ENCODE results near the gene SLC32A1.

Gene SLC32A1

GRCh38 chr20:38770970-38771369, 46.7 kb downstream of the SLC32A1 start:
- no peaks in the 10 kb centered on the region for H3K27me3 ChIP-seq (ENCODE audit: low read depth)
- H3K9me3 ChIP-seq: no peaks in the 10 kb centered on the region
- in situ Hi-C loops (cut with MboI; ENCODE audit: low sequenced_read_pairs): no loop called here
- no peak for DNase-seq (ENCODE audit: low spot score in 2 of 2)
- H3K4me1 ChIP-seq: no peaks in the 10 kb centered on the region
- no peak overlapping the region for H3K4me3 ChIP-seq
- peaks cover 33% of the 10 kb centered on the region for H3K36me3 ChIP-seq (replicated peaks)

- in situ Hi-C loops (cut with MboI; ENCODE audit: low sequenced_read_pairs): no loop called here
- H3K4me1 ChIP-seq: no peaks in the 10 kb centered on the region
Observed at GRCh38 chr20:38771621-38772020, 47.3 kb downstream of the SLC32A1 start.

GRCh38 chr20:38774167-38774566, 49.9 kb downstream of the SLC32A1 start:
- in situ Hi-C loops (cut with MboI; ENCODE audit: low sequenced_read_pairs): no loop called here

More at GRCh38 chr20:38771621-38772020, 47.3 kb downstream of the SLC32A1 start:
- Histone ChIP-seq H3K9me3 (no peaks in the 10 kb centered on the region), H3K36me3 (replicated peaks) (peaks cover 29% of the 10 kb centered on the region), H3K27me3 (ENCODE audit: low read depth) (no peaks in the 10 kb centered on the region), H3K4me3 (no peak overlapping the region)
- DNase-seq (ENCODE audit: low spot score in 2 of 2): no peak

GRCh38 chr20:38776363-38776762, 52.1 kb downstream of the SLC32A1 start:
- Histone ChIP-seq H3K9me3 (no peaks in the 10 kb centered on the region), H3K27me3 (ENCODE audit: low read depth) (no peaks in the 10 kb centered on the region), H3K4me3 (no peak overlapping the region), H3K4me1 (peaks cover 7% of the 10 kb centered on the region; the same call in 1 of the 2 replicates), H3K36me3 (replicated peaks) (peaks cover 14% of the 10 kb centered on the region)
- in situ Hi-C loops (cut with MboI; ENCODE audit: low sequenced_read_pairs): no loop called here
- DNase-seq (ENCODE audit: low spot score in 2 of 2): no peak

More at GRCh38 chr20:38774167-38774566, 49.9 kb downstream of the SLC32A1 start:
- no peaks in the 10 kb centered on the region for H3K4me1 ChIP-seq
- no peak overlapping the region for H3K4me3 ChIP-seq
- no peak for DNase-seq (ENCODE audit: low spot score in 2 of 2)
- no peaks in the 10 kb centered on the region for H3K27me3 ChIP-seq (ENCODE audit: low read depth)
- H3K36me3 ChIP-seq (replicated peaks): peaks cover 14% of the 10 kb centered on the region
- no peaks in the 10 kb centered on the region for H3K9me3 ChIP-seq

Data from HAP-1 (cell line).